GM10847 (cell line): ENCODE measurements around the gene ABCB8.

Experiments
- POLR2A ChIP-seq: IDR thresholded peaks from 2 replicates; pipeline ENCODE4 v1.6.1; 2011; ENCODE audit not compliant: insufficient read length; ENCODE audit errors: extremely low read depth

ABCB8 gene

DNA sequence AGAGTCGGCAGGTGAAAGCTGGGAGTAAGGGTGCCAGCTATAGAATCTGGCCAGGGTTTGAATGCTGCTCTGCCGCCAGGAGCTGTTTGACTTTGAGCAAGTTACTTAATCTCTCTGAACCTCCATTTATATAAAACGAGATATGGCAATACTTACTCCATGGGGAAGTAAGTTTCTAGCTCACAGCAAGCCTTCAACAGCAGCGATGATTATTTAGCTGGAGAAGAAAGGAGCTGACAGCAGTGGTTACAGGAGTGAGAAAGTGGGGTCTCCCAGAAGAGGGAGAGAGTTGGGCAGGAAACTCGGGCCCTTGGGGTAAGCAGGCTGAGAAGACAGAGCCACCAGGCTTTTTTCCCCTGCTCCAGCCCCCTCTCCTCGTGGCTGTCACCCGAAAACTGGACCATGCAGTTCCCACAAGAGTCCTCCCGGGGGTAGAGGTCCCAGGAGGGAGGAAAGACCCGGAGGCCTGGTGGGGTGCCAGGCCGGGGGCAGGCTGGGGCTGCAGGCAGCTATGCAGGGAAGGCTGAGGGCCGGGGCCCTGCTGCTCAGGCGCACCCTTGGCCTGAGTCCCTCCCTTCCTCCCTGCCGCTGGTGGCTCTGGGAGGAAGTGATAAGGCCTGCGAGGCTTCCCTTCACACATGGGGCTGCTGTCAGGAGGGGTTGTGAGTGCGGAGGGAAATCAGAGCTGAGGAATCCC, 34.0 kb upstream of the ABCB8 start:
- no peak for TF ChIP-seq POLR2A

DNA sequence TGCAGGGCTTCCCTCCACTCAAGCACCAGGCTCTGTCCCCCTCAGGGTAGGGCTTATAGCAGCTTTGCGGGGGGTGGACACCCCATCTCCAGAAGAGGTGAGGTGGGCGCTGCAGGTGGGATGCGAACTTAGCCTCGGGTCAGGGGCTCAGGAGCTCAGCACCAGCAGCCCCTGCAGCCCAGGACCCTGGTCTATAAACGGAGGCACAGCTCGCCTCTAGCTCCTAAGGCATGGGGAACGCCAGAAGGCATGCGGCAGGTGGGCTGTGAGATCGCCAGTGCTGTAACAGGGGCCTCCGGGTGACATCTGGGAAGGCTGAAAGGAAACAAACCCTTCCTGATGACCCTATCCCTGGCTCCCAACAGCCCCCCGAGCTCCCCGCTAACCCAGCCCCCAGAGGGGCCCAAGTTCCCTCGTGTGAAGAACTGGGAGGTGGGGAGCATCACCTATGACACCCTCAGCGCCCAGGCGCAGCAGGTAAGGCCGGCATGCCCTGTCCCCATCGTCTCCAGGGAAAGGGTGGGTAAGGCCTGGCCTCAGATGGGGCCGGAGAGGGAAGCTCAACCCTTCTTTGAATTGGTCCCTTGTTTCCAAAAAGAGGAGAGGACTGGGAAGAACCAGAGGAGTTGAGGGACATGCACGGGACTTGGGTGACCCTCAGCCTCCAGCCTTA, 33.3 kb upstream of the ABCB8 start:
- TF ChIP-seq POLR2A = no peak

DNA sequence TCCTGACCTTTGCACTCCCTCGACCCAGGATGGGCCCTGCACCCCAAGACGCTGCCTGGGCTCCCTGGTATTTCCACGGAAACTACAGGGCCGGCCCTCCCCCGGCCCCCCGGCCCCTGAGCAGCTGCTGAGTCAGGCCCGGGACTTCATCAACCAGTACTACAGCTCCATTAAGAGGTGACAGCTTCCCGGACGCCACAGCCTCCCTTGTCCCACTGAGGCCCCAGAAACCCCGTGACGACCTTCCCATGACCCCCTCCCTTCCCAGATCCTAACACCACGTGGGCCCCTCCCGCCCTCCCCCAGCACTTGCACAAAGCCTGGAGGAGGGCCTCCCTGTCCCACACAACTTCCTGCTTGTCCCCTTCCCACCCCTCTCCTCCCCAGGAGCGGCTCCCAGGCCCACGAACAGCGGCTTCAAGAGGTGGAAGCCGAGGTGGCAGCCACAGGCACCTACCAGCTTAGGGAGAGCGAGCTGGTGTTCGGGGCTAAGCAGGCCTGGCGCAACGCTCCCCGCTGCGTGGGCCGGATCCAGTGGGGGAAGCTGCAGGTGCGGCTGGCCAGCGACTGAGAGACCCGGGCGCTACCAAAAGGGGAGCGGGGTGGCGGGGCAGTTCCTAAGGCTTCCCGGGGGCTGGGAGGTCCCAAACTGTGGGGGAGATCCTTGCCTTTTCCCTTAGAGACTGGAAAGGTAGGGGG, 31.7 kb upstream of the ABCB8 start:
- no peak for TF ChIP-seq POLR2A

DNA sequence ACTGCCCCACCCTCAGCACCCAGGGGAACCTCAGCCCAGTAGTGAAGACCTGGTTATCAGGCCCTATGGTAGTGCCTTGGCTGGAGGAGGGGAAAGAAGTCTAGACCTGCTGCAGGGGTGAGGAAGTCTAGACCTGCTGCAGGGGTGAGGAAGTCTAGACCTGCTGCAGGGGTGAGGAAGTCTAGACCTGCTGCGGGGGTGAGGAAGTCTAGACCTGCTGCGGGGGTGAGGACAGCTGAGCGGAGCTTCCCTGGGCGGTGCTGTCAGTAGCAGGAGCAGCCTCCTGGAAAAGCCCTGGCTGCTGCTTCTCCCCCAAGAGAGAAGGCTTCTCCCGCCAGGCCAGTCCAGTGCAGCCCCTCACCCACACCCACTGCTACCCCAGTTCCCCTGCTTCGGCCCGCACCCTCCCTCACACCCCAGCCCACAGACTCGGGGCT, 31.2 kb upstream of the ABCB8 start:
- no peak for TF ChIP-seq POLR2A

DNA sequence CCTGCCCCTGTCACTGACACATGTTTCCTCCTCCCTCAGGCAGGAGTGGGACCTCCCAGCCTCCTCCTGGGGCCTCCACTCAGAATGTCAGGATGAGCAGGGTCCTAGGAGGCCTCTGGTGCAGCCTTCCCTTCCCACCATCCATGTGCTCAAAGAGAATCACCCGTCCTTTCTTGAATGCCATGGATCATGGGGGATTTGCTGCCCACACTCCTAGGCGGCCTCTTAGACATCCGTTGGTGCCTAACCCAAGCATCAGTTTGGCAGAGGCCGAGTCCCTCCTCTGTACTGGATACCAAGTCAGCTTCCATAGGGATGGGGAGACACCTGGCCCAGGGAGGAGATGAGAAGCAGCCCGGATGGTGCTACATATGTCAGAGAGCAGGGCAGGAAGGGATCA, 30.4 kb upstream of the ABCB8 start:
- no peak for TF ChIP-seq POLR2A

DNA sequence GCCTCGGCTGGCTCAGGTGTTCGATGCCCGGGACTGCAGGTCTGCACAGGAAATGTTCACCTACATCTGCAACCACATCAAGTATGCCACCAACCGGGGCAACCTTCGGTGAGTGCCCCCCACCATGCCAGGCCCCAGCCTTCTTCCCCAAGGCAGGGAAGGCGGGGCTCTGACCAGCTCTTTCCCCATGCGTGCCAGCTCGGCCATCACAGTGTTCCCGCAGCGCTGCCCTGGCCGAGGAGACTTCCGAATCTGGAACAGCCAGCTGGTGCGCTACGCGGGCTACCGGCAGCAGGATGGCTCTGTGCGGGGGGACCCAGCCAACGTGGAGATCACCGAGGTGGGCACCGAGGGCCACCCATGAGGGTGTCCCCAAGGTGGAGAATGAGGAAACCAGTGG, 29.9 kb upstream of the ABCB8 start:
- TF ChIP-seq POLR2A = no peak

DNA sequence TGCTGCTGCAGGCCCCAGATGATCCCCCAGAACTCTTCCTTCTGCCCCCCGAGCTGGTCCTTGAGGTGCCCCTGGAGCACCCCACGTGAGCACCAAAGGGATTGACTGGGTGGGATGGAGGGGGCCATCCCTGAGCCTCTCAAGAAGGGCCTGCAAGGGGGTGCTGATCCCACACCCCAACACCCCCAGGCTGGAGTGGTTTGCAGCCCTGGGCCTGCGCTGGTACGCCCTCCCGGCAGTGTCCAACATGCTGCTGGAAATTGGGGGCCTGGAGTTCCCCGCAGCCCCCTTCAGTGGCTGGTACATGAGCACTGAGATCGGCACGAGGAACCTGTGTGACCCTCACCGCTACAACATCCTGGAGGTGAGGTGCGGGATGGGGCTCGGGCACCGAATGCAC, 29.2 kb upstream of the ABCB8 start:
- no peak for TF ChIP-seq POLR2A

DNA sequence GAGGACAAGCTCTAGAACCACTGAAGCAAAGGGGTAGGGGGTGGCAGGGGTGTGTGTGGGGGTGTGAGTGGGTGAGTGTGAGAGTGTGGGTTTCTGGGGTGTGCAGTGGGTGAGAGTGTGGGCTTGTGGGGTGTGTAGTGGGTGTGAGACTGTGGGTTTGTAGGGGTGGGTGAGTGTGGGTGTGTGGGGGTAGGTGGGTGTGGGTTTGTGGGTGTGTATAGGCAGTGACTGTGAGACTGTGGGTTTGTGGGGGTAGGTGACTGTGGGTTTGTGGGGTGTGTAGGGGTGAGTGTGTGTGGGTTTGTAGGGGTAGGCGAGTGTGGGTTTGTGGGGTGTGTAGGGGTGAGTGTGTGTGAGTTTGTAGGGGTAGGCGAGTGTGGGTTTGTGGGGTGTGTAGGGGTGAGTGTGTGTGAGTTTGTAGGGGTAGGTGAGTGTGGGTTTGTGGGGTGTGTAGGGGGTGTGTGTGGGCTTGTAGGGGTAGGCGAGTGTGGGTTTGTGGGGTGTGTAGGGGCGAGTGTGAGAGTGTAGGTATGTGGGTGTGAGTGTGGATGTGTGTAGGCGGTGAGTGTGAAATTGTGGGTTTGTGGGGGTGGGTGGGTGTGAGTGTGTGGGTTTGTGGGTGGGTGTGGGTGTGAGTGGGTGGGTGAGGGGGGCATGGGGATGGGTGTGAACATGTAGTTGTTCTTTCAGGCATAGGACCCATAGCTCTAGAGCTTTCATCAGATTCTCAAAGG, 28.6 kb upstream of the ABCB8 start:
- no peak for TF ChIP-seq POLR2A

DNA sequence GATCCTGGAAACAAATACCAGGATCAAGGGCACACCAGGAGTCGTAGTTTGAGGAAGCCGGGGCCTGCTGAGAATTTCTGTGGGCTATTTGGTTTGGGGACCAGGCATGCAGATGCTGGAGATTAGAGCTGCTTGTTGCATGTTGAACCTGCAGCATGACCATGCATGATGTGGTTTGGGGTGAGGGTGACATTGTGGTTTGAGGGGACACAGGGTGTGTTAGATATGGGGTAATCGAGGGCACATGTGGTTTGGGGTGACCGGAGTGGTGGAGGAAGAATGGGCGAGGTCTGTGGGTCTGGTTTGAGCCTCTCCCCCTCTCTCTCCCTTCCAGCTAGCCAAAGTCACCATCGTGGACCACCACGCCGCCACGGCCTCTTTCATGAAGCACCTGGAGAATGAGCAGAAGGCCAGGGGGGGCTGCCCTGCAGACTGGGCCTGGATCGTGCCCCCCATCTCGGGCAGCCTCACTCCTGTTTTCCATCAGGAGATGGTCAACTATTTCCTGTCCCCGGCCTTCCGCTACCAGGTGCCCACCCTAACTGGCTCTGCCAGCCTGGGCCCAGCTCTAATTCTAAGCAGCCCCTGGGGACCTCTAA, 27.3 kb upstream of the ABCB8 start:
- no peak for TF ChIP-seq POLR2A

DNA sequence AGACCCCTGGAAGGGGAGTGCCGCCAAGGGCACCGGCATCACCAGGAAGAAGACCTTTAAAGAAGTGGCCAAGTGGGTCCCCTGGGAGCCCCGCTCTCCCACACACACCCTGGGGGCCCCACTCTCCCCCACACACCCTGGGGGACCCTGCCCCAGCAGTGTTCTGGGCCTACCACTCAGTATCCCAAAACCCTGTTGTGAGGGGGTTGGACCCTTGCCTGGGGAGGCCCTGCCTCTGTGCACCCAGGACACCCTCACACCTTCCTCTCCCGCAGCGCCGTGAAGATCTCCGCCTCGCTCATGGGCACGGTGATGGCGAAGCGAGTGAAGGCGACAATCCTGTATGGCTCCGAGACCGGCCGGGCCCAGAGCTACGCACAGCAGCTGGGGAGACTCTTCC, 26.7 kb upstream of the ABCB8 start:
- no peak for TF ChIP-seq POLR2A

DNA sequence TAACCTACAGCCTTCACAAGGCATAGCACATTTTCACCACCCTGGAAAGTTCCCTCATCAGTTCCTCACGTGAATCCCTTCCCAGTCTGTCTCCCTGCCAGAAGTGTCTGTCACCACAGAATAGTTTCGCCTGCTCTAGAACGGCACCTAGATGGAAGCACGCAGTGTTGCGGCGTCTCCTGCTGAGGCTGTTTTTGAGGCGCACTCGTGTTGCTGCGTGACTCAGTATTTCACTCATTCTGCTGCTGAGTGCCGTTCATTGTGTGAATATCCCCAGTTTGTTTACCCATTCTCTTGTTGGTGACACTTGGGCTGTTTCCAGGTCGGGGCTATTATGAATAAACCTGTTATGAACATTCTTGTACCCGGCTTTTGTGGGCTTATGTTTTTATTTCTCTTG, 24.7 kb upstream of the ABCB8 start:
- no peak for TF ChIP-seq POLR2A

DNA sequence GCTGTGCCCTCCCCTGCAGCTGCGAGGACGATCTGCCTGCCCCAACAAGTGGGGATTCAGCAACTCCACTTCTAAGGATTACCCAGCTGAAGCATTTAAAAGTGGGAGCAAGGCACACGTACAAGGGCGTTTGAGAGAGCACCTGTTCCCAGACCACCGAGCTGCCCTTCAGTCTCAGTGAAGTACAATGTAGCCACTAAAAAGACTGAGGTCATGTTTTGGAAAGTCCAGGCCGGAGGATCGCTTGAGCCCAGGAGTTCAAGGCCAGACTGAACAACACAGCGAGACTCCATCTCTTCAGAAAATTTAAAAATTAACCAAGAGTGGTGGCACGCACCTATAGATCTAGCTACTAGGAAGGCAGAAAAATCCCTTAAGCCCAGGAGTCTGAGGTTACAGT, 22.7 kb upstream of the ABCB8 start:
- no peak for TF ChIP-seq POLR2A

DNA sequence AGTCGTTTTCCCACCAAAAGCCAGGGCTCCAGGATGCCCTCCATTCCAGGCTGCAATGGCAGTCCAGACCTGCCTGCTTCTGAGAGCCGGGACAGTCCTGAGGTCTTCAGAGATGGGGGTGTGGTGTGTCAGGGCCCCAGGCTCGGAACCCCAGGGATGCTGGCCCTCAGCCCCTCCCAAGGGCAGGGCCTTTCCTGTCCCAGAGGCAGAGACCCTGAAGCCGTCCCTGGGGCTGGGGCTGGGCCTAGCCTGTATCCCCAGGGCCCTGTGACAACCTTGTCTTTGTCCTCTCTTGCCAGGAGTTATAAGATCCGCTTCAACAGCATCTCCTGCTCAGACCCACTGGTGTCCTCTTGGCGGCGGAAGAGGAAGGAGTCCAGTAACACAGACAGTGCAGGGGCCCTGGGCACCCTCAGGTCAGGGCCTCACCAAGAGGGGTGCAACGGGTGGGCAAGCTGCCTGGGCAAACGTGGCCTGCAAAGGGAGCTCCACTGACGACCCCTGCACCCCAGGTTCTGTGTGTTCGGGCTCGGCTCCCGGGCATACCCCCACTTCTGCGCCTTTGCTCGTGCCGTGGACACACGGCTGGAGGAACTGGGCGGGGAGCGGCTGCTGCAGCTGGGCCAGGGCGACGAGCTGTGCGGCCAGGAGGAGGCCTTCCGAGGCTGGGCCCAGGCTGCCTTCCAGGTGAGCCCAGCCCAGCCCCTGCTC, 21.5 kb upstream of the ABCB8 start:
- TF ChIP-seq POLR2A = no peak

DNA sequence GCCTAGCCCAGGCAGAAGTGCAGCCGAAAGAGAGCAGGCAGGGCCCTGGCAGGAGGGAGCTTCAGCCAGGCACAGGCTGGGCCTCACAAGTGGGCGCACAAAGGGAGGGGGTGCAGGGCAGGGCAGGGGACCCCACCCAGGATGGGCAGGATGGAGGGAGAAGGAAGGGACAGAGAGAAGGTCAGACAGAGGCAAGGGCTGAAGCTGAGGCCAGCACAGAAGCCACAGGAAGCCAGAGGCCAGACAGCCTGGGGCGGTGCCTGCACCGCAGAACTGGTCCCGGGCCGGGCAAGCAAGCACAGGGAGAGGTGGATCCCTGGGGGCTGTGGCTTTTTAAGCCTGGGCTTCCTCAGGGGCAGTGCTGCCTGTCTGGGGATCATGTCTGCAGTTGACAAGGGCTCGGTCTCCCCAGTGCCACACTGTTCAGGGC, 20.8 kb upstream of the ABCB8 start:
- no peak for TF ChIP-seq POLR2A

DNA sequence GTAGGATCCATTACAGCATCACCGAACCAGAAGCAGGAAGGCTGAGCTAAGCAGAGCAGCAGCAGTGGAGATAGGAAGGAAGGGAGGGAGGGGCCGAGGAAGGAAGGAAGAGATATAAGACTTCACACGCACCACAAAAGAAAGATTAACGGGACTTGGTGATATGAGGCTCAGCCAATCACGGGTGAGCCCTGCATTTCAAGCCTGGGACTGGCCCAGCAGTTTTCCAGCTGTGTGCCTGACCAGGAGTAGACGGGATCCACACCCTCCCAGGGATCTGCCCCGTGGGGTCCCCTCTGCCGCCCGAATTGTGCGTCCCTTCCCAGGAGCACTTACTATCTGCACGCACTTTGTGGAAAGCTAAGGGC, 20.1 kb upstream of the ABCB8 start:
- no peak for TF ChIP-seq POLR2A
